HEK293T (cell line): ENCODE measurements around the gene ISLR.

Experiments used
- BHLHE40 ChIP-seq: fragments of 450-650 bp; IDR thresholded peaks from 2 replicates; pipeline ENCODE4 v1.6.1; 2016; ENCODE audit warnings: mild to moderate bottlenecking, moderate library complexity, borderline replicate concordance
- FOXA1 ChIP-seq: fragments of 450-650 bp; IDR thresholded peaks from 2 replicates; pipeline ENCODE4 v1.6.1; 2016; ENCODE audit warnings: mild to moderate bottlenecking
- FOXM1 ChIP-seq: fragments of 450-650 bp; IDR thresholded peaks from 2 replicates; pipeline ENCODE4 v1.6.1; 2017; ENCODE audit warnings: mild to moderate bottlenecking, borderline replicate concordance

- TF ChIP-seq BHLHE40 (no peak), FOXA1 (no peak), FOXM1 (no peak)
These were observed 42.4 kb downstream of the ISLR start for GRCh38 chr15:74215958-74216357.
